ENCODE data around the gene LEMD3. TPM values are rescaled to one million over a fixed set of nuclear protein-coding genes. Genes with fewer than 3 reads are reported as not detected.

LEMD3 gene
- total RNA-seq, 4 donors from 2014 or later = 35.6 to 75.9 (median 41.9) TPM

GRCh38 chr12:65259501-65259900 lies 90.1 kb downstream of the LEMD3 start:
- H3K27ac ChIP-seq = no peak overlapping the region
- H3K9me3 ChIP-seq = no peaks in the 10 kb centered on the region
- no peaks in the 10 kb centered on the region for H3K36me3 ChIP-seq
- no peak overlapping the region for H3K4me3 ChIP-seq
- TF ChIP-seq POLR2A (IDR thresholded peaks at IDR 0.05) (no peak), CTCF (IDR thresholded peaks at IDR 0.05) (no peak)
- H3K27me3 ChIP-seq = no peaks in the 10 kb centered on the region
- intact Hi-C loops (cut with DNase I; ENCODE audit: low total_unique reads) = no loop called here
- no peak for DNase-seq
- no peaks in the 10 kb centered on the region for H3K4me1 ChIP-seq

GRCh38 chr12:65263777-65264176 lies 94.4 kb downstream of the LEMD3 start:
- DNase-seq = no peak
- Histone ChIP-seq H3K4me1 (no peaks in the 10 kb centered on the region), H3K4me3 (no peak overlapping the region), H3K9me3 (no peaks in the 10 kb centered on the region), H3K27me3 (no peaks in the 10 kb centered on the region), H3K36me3 (no peaks in the 10 kb centered on the region), H3K27ac (no peak overlapping the region)
- intact Hi-C loops (cut with DNase I; ENCODE audit: low total_unique reads) = no loop called here
- no peak for TF ChIP-seq CTCF (IDR thresholded peaks at IDR 0.05)
- TF ChIP-seq POLR2A (IDR thresholded peaks at IDR 0.05) = no peak

- no peak overlapping the region for H3K4me3 ChIP-seq
- TF ChIP-seq CTCF (IDR thresholded peaks at IDR 0.05) = no peak
- no peaks in the 10 kb centered on the region for H3K36me3 ChIP-seq
- DNase-seq = no peak
- no peaks in the 10 kb centered on the region for H3K9me3 ChIP-seq
- H3K27ac ChIP-seq = no peak overlapping the region
- H3K4me1 ChIP-seq = no peaks in the 10 kb centered on the region
- no peaks in the 10 kb centered on the region for H3K27me3 ChIP-seq
- intact Hi-C loops (cut with DNase I; ENCODE audit: low total_unique reads) = no loop called here
Observed at GRCh38 chr12:65266408-65266807, 97.0 kb downstream of the LEMD3 start.

- Histone ChIP-seq H3K27me3 (no peaks in the 10 kb centered on the region), H3K36me3 (no peaks in the 10 kb centered on the region), H3K4me3 (no peak overlapping the region), H3K9me3 (no peaks in the 10 kb centered on the region), H3K4me1 (no peaks in the 10 kb centered on the region), H3K27ac (no peak overlapping the region)
- TF ChIP-seq POLR2A (IDR thresholded peaks at IDR 0.05) = no peak
- no peak for TF ChIP-seq CTCF (IDR thresholded peaks at IDR 0.05)
- intact Hi-C loops (cut with DNase I; ENCODE audit: low total_unique reads) = no loop called here
- DNase-seq = no peak
Observed at GRCh38 chr12:65269603-65270002, 100.2 kb downstream of the LEMD3 start.

- intact Hi-C loops (cut with DNase I; ENCODE audit: low total_unique reads) = no loop called here
- no peak for TF ChIP-seq CTCF (IDR thresholded peaks at IDR 0.05)
- TF ChIP-seq POLR2A (IDR thresholded peaks at IDR 0.05) = no peak
- H3K4me3 ChIP-seq = no peak overlapping the region
- DNase-seq = no peak
- H3K9me3 ChIP-seq = no peaks in the 10 kb centered on the region
- H3K27ac ChIP-seq = no peak overlapping the region
- H3K27me3 ChIP-seq = no peaks in the 10 kb centered on the region
- H3K36me3 ChIP-seq = no peaks in the 10 kb centered on the region
- no peaks in the 10 kb centered on the region for H3K4me1 ChIP-seq
Observed at GRCh38 chr12:65274602-65275272, 105.4 kb downstream of the LEMD3 start.

Data from uterus (tissue), 4 donors.